HG03442 (cell line): ENCODE results near the gene CIROP.
"Not testable (repeated sequence)": the region's sequence is repeated elsewhere in the genome, so short reads cannot be mapped to it uniquely, and the experiment has no call there.

Experiments
- ATAC-seq: cut with Tn5 transposase; IDR thresholded peaks from one replicate; pipeline ENCODE4 v1.9.1; 2021; ENCODE audit warnings: mild to moderate bottlenecking, moderate library complexity; ENCODE audit not compliant: unreplicated experiment

The CIROP gene

GRCh38 chr14:23114669-23115038 lies 9.9 kb upstream of the CIROP start:
- ATAC-seq: no peak

DNA sequence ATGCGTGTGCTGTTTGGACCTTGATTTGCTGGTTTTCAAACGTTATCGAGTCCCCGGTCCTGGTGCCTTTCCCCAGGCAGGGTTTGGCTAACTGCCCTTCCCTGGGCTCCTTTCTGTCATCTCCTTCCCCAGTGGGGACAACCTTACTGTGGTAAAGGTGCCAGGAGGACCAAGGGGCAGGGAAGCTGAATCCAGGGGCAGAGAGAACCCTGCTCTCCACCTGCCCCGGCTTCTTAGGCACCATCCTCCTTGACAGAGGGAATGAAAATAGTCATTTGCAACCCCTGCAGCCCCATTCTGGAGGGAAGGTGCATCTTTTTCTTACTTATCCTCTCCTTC lies 9.3 kb upstream of the CIROP start:
- ATAC-seq: no peak

GRCh38 chr14:23113431-23114119 lies 8.8 kb upstream of the CIROP start:
- ATAC-seq: no peak

DNA sequence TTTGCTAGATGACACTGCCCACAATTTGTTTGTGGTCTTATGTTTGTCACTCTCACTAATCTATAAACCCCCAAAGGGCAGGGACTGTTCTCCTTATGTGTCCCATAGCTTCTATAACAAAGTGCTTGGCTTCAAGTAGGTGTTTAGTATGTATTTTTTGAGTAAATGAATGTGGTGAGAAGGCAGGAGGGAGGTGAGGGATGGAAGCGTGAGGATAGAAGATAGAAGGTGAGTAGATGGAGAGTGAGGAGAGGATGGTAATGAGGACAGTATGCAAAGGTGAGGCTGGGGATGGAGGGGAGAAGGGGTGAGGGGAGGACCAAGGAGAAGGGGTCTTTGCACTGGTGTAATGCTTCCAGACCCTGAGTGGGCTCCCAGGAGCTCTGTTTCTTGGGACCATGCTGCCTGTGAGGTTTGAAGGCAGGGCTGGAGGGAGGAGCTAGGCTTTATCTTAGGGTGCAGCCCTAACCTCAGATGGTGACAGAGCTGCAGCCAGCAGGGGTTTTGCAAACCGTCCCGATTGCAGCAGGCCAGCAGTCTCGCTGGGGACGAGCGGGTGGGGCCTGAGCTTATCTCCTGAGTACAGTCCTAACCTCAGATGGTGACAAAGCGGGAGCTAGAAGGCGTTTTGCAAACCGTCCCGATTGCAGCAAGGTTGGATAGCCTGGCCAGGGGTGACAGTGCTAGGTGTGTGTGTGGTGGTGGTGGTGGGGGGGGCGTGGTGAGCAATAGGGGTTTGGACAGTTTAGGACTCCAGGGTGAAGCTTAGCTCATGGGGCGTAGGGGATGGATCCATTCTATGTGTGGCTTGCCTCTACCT lies 7.8 kb upstream of the CIROP start:
- no peak for ATAC-seq

DNA sequence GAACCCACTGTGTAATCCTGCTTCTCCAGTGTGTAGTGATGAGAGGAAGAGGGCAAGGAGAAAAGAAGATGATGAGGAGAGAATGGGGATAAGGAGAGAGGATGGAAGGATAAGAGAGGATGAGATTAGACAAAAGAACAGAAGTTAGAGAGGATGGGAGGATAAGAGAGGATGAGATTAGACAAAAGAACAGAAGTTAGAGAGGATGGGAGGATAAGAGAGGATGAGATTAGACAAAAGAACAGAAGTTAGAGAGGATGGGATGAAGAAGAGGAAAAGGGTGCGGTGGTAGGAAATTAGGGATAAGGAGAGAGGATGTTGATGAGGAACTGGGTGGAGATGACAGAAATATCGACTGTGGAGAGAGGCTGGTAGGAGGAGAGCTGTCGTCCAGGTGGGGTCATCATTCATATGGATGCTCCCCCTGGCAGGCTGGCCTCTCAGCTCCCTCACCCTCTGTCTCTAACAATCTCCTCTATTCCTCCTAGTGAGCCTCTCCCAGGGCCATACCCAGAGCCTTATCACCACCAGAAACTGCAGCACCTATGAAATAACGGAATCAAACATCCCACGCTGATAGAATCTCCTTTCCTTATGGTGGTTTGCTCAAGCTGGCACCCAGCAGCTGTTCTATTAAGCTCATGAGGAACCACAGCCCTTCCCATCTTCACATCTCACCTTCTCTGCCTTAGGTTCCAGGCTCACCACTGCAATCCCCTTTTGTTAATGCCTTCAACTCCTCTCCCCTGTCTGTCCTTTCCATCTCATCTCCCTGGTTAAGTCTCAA lies 6.0 kb upstream of the CIROP start:
- no peak for ATAC-seq

GRCh38 chr14:23109769-23110168 lies 5.0 kb upstream of the CIROP start:
- ATAC-seq: no peak

DNA sequence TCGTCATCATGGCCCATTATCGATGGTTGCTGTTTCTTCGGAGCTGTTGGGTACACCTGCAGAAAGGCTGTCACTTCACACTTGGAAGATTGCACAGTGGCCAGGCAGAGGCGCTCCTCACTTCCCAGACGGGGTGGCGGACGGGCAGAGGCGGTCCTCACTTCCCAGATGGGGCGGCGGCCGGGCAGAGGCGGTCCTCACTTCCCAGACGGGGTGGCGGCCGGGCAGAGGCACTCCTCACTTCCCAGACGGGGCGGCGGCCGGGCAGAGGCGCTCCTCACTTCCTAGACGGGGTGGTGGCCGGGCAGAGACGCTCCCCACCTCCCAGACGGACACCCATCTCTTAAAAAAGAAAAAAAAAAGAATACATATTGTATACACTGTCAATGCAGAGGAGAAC lies 3.4 kb upstream of the CIROP start:
- not testable (repeated sequence) for ATAC-seq

DNA sequence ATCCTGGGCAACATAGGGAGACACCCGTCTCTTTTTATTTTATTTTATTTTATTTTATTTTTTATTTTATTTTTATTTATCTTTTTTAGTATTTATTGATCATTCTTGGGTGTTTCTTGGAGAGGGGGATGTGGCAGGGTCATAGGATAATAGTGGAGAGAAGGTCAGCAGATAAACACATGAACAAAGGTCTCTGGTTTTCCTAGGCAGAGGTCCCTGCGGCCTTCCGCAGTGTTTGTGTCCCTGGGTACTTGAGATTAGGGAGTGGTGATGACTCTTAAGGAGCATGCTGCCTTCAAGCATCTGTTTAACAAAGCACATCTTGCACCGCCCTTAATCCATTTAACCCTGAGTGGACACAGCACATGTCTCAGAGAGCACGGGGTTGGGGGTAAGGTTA lies 2.8 kb upstream of the CIROP start:
- not testable (repeated sequence) for ATAC-seq

DNA sequence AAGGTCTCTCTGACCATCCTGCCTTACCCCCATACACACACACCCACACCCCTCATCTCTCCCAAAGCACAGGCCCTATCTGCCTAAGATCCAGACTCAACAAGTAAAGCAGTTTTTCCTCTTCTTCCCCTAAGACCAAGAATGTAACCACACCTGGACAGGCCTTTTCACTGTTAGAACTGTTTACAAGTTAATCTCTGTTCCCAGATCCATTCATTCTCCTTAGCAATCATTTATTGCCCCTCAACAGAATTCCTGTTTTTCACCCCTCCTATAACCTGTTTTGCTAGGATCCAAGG lies 1.9 kb upstream of the CIROP start:
- no peak for ATAC-seq

DNA sequence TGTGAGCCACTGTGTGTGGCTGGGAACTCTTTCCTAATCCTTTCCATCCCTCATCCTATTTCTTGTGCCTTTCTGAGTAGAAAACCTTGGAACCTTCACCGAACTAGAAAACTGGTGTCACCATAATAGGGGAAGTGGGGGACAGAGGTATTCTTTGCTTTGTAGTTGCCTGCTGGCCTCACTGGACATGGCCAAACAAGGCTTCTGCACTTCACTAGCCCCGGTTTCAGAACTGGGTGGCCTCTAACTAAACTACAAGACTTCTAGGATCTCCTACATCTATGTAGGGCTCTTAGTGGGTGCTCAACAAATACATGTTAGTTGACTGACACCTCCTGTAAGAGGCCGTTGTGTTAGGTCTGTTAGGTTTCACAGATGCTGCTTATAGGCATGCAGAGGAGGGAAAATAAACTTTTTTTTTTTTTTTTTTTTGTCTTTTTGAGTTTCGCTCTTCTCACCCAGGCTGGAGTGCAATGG lies 597 bp upstream of the CIROP start:
- ATAC-seq: no peak

GRCh38 chr14:23104070-23104590 lies 659 bp downstream of the CIROP start:
- no peak for ATAC-seq

- ATAC-seq: no peak
These were observed 1.2 kb downstream of the CIROP start for GRCh38 chr14:23103581-23103980.

DNA sequence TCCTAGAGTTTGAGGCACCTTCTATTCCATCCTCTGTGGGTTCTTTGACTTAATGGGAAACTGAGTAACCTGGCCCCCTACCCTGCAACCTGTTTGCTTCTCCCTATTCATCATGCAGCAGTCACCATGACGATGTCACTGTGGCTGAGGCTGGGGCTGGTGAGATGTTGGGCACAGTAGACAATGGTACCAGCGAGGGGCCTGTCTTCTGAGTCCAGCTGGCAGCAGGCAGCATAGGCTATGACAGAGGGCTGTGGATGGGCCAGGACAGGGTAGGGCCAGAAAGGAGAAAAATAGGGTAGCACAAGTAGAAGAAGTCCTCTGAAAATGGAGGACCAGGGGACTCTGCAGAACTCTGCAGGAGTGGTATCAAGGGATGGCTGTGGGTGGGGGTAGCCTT lies 2.0 kb downstream of the CIROP start:
- no peak for ATAC-seq

DNA sequence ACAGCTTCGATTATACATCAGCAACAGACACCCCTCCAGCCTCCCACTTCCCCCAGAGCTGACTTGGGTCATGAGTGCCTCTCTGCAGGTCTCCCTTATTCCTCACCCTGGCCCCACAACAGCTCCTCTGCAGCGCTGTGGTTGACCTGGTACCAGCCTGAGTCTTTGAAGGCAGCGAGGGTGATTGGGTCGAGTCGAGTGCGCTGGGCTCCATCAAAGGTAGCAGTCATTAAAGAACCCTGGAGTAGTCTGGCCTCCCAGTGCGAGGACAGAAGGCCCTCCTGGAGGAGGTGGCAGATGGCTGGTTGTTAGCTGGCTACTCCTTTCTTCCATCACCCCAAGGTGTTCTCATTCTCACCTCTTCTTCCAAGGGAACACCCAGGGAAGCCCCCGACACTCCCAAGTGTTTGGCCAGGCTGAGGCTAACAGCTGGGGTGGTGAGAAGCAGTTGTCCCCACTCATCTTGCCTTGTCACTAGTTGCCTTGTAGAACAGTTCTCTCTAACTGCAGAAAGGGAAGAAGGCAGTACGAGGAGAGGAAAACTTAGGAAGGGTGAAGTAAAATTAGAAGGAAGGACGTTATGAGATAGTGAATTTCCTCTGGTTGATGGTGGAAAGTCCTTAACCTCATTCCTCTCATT lies 2.7 kb downstream of the CIROP start:
- no peak for ATAC-seq

GRCh38 chr14:23101213-23101970 lies 3.4 kb downstream of the CIROP start:
- no peak for ATAC-seq

- ATAC-seq: no peak
These were observed 5.5 kb downstream of the CIROP start for GRCh38 chr14:23099212-23099861.

- ATAC-seq: no peak
These were observed 7.0 kb downstream of the CIROP start for GRCh38 chr14:23097786-23098185.

GRCh38 chr14:23095196-23096108 lies 9.3 kb downstream of the CIROP start, which contains the start of gene C14orf119:
C14orf119 (plus strand) TSS chr14:23095505; CDS start chr14:23097659, 2,154 bp downstream.
- ATAC-seq: peak; percentile 92
